ENCODE results near the gene TMX4.
"Not testable (repeated sequence)": the region's sequence is repeated elsewhere in the genome, so short reads cannot be mapped to it uniquely, and the experiment has no call there.

Gene TMX4, protein sequence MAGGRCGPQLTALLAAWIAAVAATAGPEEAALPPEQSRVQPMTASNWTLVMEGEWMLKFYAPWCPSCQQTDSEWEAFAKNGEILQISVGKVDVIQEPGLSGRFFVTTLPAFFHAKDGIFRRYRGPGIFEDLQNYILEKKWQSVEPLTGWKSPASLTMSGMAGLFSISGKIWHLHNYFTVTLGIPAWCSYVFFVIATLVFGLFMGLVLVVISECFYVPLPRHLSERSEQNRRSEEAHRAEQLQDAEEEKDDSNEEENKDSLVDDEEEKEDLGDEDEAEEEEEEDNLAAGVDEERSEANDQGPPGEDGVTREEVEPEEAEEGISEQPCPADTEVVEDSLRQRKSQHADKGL
- total RNA-seq: 130 to 136 reads per million in 2 donors

DNA sequence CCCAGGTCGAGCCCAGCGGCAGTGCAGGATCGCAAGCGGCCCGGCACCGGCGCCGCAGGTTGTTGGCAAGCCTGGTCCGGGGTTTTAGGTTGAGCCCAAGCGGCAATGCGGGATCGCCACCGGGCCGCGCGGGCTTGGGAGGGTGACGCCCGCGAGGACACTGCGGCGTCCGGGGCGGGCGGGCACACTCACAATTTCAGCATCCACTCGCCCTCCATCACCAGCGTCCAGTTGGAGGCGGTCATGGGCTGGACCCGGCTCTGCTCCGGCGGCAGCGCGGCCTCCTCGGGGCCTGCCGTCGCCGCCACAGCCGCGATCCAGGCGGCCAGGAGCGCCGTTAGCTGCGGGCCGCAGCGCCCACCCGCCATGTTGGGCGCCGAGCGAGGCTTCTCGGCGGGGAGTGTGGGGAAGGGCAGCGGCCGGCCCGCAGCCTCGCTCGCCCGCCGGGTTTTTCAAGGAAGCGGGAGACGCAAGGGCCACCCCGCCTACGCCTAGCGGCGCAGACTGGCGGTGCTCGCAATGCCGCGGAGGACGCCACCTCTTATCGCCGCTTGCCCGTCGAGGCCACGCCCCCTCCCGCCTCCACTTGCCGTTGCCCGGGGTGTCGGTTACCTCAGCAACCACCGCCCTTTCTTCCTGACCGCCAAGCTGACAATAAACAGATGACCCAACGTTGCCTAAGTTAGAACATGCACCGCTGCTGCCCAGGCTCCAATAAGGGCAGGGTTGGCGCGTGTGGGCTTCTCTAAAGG is at the start of gene TMX4:
Gene TMX4, minus strand, starts transcription at position 516 of the 752 bp plus-strand sequence. Its CDS starts 148 bp downstream, at position 368.
- DNase-seq: peak; percentile 77 to 94 (median 86)

DNA sequence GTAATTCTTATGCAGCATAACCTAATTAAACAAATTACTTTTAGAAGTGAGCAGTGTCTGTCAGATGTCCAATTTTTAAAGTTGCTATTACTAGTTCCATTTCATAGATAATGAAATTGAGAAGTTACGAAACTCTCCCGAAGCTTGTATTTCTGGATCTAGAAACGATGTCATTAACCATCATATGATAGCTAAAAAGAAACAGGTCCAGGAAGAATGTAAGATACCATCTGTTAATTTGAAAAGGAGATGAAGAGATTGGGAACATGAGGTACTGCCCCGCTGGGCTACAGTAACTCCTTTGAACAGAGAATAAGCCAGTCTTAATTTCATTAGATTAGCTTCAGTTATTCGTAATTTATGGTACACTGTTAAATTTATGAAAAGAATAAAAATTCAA is 47.5 kb upstream of the TMX4 start:
- no peak for DNase-seq

DNA sequence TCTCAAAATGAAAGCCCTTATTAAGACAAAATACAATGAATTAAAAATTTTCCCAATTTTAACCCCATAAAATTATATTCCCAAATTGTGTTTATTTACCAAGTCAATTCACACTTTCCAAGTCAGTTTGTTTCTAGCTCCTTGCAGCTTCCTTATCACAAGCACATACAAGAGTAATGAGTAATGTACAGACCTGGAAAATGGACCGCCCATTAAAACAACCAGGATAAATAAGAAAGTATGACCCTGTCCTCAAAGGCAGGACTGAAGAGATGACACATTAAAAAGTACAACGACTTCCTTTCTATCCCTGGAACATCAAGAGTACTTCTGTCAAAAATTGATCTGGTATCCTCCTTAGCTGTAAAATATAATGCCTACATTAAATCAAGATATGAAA is 47.1 kb upstream of the TMX4 start:
- no peak for DNase-seq

DNA sequence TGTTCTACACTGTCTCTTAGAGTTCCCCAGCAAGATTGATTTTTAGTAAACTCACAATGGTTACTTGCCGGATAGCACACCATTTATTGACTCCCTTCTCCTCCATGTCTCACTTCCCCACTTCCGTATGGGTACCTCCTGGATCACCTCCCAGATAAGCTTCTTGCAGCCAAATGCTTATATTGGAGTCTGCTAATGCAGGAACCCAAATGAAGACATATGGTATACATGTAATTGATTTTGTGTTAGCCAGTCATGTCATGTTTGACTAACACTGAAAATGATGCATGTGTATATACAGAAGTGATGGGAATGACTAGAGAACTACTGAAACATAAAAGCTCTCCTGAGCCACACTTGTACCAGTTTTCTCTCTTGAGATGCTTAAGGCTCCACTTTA is 46.1 kb upstream of the TMX4 start:
- DNase-seq: no peak

DNA sequence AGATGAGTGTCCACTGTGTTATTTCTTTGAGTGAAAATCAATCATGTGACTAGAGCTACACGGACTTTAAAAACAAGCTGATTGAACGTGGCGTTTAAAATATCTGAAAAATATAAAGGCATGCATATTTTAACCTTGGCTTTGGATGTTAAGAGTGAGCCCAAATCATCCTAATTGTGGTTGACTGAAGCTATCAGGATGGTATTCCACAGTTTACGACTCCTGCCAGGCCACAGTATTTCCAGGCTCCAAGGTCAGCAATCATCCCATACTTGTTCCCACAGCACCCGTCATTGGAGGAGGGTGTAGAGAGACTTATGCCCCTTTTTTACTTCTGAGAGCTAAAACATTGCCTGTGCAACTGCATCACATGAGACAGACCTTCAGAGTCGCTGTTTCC is 43.2 kb upstream of the TMX4 start:
- no peak for DNase-seq

DNA sequence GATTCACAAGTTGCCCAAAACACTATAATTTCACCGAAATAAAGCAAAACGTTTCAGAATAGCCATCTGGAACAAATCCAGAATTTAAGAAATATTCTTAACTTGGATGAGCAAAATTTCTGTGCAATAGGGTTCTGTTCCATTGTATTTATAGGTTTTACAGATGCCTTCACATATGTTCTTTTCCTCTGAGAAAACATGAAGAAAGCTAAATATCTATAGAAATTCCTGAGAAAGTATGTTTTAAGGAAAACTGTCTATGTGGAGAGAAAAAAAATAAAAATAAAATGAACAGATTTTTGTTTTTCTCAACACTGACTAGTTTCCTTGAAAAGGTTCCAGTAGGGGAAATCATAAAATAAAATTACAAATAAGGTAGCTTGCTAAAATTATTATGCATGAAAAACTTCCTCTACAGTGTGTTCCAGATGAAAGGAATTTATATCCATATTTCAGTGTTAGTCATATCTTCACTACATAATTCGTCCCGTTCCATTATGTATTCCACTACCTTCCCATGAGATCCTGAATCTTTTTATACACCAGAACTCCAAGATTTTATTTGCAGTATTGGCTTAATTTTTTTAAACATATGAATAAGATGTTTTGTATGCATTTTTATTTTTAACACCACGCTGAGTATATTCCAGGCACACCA is 42.4 kb upstream of the TMX4 start:
- DNase-seq: no peak

DNA sequence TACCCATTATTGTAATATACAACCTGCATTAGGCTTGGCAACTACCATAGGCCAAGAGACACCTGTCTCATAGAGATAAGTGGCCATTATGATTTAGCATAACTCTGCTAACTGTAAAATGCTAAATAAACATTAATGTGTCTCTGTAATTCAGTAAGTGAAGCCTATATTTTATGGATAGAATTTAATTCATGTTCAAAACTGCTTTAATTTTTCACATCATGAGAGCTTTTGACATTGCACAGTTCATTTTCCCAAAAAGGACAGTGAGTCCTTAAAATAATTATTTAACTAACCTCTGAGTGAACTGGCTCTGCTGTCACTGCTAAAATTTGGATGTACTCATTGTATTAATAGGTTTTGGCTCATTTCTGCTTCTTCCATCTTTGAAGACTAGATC is 41.4 kb upstream of the TMX4 start:
- no peak for DNase-seq

DNA sequence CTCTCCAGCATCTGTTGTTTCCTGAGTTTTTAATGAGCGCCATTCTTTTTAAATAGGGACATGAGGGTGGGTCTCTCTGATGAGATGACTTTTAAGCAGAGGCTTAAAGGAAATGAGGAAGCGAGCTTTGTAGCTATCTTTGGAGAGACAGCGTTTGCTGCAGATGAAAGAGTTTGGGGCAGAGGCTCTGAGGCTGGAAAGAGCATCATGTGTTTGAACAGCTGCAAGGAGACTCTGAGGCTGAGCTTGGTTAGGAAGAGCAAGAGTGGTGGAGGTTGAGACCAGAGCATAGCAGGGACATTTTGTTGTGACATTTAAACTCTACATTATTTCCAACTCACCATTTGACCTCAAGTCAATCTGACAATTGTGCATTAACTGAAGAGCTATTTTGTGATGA is 38.3 kb upstream of the TMX4 start:
- DNase-seq: no peak

DNA sequence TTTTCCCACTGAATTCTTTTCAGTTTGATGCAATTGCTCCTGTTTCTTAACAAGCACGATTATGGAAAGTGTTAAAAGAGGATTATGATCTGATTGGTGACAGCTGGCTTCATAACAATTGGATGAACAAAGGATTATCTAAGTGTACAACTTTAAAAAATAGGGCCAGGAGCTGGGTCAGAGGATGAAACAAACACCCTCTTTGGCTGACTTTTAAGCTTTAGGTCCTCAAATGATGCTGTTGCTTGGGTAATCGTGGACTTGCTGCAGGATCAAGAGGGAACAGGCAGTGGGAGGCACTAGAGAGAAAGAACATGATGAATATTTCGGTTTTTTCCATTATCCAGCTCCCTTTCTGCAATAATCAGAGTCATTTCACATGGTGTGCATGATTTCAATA is 35.5 kb upstream of the TMX4 start:
- DNase-seq: no peak

DNA sequence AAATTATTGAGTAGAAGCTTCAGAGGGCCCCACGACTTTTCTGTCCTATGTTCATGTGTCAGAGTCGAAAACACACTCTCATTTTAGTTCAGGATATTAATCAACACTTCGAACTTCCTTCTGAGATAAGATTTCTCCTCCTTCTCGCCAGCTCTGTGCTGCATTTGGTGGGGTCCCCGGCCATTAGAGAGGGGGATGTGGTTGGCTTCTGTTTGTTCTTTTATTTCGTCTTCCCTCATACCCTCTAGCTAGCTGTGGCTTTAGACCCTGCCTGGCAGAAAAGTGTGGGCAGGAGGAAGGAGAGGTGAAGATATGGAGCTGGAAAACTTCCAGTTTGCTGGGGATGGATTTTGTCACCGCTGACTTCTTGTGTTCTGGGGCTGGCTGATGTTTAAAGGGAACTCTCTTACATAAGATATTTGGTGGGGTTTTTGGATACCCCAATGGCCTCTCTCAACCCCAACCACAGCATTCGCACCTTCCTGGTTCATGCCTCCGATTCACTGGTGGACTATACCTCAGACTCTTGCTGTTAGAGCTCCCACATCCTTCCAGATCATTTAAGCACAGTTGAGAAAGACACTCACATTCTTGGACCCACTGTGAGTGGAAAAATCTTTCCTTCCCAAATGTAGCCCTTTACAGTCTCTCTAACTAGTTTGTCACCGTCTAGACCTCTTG is 30.7 kb upstream of the TMX4 start:
- no peak for DNase-seq

DNA sequence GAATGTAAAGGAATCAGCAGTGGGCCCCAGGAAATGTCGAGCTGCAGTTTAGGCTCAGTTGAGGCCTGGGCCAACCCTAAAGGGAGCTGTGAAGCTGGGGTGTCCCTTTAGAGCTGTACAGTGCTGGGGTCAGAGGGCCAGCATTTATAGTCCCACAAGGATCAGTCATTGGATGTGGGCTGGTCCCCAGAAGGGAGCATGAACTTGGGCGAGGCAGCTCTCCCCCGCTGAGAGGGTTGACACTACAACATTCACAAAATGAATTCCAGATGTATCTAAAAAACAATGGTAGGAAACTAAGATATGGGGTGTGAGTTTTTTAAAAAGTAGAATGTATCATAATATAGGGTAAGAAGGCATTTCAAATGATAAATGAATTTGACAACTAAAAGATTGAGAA is 29.7 kb upstream of the TMX4 start:
- no peak for DNase-seq

DNA sequence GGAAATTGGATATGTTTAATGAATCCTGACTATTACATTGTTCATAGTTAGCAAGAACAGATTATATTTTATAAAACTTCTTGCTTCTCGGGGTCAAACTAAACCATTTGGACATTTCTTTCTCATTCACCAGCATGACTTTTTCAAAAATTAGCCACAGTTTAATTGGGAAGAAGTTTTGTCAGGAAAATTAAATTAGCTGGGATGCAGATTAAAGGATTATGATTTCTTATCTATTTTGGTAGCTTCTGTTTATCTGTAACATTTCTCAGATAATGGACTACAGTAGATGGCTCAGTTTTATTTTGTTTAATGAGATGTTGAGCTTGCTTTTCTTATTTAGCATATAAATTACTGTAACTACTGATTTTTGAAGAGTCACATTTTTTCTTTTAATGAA is 26.4 kb upstream of the TMX4 start:
- DNase-seq: no peak

DNA sequence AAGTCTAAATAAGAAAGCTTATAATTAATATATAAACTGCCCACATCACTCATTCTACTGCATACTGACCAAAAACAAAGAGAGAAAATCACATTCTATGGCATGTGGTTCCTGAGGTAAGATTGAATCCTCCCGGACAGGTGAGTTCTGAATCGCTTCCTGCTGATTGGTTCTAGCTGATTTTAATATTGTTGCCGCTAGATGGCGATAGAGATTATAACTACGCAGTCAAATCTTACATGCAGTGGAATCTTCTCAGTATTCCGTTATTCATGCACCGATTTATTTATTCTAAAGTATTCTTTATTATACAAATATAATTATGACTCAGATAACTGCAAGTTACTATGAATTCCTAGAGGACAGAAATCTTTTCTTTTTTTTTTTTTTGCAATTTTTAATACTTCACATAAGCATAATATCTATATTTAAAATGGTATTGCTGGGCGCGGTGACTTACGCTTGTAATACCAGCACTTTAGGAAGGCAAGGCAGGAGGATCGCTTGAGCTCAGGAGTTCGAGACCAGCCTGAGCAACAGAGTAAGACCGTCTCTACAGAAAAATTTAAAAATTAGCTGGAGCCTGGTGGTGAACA is 24.2 kb upstream of the TMX4 start:
- peak in 2 of 5 experiments; percentile 35 to 54 for DNase-seq

DNA sequence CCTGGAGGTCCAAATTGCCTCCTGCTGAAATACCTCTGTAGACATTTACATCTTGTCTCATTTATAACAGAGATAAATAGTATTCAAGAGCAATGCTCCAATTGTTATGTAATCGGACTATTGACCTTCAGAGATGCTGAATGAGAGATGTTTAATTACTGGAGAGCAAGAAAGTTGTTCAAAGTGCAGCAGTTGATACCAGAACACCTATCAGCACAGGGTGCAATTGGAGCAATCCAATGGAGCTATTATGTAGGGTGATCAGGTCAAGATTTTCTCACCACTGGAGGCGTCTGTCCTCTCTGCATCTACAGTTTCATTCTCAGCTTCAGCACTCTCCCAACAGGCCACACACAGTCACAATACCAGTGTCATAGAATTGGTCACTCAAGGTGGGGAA is 19.5 kb upstream of the TMX4 start:
- DNase-seq: no peak

DNA sequence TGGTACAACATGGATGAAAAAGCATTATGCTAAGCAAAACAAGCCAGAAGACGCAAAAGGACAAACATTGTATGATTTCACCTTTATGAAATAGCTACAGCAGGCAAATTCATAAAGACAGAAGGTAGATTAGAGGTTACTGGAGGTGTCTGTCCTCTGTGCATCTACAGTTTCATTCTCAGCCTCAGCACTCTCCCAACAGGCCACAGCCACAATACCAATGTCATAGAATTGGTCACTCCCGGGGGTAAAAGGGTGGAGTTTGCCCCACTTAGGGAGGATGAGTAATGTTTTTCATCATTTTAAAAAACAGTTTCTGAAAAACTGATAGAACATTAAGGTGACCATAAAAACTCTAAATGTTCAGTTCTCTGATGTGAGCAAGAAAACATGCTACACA is 17.2 kb upstream of the TMX4 start:
- DNase-seq: no peak

DNA sequence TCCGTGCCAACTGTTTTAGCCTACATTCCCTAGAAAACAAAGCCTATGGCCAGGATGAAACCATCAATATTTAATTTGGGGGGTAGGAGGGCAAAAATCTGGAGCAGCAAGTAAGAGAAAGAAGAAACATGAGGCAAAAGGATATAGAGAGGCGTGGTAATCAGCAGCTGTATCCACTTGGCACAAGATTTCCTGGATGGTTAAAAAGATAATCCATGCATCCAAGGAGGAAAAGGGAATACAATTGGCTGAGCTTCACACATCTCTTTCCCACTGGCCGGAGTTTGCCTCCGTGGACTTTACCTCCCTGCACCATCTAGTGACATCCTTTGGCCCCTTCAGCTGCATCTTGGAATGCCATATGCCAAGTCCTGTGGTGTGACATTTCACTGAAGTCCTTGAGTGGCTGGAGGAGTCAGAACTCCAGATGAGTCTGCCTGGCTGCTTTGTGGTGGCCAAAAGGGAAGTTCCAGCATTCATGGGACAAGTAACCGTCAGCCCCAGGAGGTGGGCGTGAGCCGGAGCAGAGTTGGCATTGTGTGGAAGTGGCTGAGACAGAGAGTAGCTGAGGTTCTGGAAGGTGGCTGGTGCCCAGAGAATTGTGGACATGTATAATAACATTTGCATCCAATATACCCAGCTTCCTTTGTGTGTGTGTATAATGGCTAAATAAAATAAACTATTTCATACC is 13.7 kb upstream of the TMX4 start:
- DNase-seq: no peak

DNA sequence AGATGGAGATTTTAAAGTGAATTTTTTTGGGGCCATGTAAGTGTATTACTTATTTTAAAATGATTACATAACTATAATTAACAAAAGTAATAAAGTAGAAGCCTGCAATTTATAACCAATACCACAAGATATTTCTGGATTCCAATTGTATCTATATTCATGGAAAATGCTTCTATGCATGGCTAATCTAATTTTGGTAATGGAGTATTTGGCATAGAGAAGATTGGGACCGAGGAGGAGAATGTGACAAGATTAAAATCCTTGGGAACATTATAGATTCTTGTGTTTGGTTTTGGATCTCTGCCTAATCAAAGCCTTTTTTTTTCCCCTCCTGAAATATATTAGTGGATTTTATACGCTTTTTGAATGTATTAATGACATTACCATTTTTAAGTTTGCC is 12.9 kb upstream of the TMX4 start:
- DNase-seq: no peak

DNA sequence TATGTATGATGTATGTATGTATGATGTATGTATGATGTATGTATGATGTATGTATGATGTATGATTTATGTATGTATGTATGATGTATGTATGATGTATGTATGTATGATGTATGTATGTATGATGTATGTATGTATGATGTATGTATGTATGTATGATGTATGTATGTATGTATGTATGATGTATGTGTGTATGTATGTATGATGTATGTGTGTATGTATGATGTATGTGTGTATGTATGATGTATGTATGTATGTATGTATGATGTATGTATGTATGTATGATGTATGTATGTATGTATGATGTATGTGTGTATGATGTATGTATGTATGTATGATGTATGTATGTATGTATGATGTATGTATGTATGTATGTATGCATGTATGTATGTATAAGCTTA is 12.0 kb upstream of the TMX4 start:
- not testable (repeated sequence) for DNase-seq

DNA sequence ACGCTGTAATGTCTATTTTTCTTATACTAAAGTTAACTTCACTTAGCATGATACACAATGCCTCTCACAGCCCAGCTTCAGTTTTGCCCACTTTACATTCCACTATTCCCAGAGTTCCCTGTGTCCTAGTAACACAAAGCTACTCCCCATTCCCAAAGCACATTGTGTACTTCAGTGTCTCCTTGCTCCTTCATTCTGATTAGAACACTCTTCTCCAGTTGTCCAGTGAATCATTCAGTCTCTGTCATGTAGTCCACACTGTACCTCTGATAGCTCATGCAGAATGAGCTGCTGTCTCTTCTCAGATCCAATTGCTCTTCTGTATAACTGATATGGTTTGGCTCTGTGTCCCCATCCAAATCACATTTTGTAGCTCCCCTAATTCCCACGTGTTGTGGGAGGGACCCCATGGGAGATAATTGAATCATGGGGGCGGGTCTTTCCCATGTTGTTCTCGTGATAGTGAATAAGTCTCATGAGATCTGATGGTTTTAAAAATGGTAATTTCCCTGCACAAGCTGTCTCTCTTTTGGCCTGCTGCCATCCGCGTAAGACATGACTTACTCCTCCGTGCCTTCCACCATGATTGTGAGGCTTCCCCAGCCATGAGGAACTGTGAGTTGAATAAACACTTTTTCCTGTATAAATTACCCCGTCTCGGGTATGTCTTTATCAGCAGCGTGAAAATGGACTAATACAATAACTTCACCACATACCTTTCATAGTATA is 2.1 kb upstream of the TMX4 start:
- DNase-seq: no peak

DNA sequence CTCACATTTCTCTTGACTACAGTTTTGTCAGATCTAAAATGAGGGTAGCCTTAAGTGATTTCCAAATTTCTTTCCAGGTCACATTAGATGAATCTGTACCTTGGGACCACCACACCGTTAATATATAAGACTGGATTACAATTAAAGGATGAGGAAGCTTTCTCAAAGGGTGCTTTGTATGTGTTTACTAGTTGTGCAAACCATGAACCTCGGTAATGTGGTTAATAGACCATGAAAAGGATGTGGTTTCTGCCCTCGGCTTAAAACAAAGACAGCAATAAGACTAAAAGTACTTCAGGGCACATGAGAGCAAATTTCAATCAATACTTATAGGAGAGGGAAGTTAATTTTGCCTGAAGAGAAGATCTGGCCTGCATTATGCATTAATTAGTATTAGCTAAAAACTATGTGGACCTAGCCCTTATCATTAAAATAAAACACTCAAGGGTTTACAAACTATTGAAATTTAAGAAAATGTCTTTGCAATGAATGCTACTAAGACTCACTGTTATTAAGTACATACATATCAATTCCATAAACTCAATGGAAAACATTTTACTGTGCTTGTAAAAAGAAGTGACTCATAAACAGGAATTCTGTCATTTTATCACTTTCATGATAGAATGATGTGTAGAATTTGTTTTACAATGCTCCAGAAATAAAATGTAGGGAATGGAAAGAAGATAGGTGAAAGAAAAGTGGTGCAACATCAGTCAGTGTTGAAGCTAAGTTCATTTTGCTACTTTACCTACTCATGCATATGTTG is 936 bp upstream of the TMX4 start:
- DNase-seq: peak in 2 of 5 experiments; percentile 56 to 88

DNA sequence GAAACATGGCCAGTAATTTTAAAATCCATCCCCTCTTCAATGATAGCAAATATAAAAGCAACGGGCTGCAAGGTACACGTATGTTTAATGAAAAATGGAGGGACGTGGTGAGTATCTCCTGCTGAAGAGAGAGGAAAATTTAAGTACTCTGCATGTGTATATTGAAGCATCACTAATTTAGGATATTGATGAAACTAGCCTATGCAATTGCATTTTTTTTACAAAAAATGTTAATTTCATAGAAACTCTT is 362 bp upstream of the TMX4 start:
- no peak for DNase-seq
